H1 (cell line): ENCODE measurements around the gene CXCL11. TPM values are rescaled to one million over a fixed set of nuclear protein-coding genes. Genes with fewer than 3 reads are reported as not detected.

Source experiments
- CTCF ChIA-PET: fragments of 300-600 bp; sonication (Branson Sonifier 250); formaldehyde crosslinking; loops from one replicate; lab custom pipeline; 2021; ENCODE audit not compliant: partially characterized antibody; lab: Charles Lee
- POLR2A ChIA-PET: fragments of 300-600 bp; sonication (Branson Sonifier 250); formaldehyde crosslinking; loops from one replicate; lab custom pipeline; 2021; ENCODE audit warnings: inconsistent platforms; ENCODE audit not compliant: partially characterized antibody; lab: Charles Lee
- DNase-seq, 2 experiments: peaks; one replicate each; pipeline versions ENCODE4 v3.0.0 to v3.0.0-alpha.2; 2010 to 2022; ENCODE audit warnings: low spot score in 2 of 2, low read depth in 1 of 2, mixed read lengths in 1 of 2
- FAIRE-seq: peaks from 2 replicates; lab custom pipeline; 2011; peaks lifted over from hg19 to GRCh38; lab: Jason Lieb, UNC
- H2AFZ ChIP-seq: 2 replicates; pipeline ENCODE4 v1.8.1; 2012; ENCODE audit warnings: low read length, inconsistent platforms
- H2AK5ac ChIP-seq: 2 replicates; pipeline ENCODE4 v1.6.1; 2013; ENCODE audit warnings: low read depth, low read length
- H2BK120ac ChIP-seq: replicated peaks from 2 replicates; pipeline ENCODE3; 2013; ENCODE audit warnings: low read depth, low read length, inconsistent platforms
- H2BK12ac ChIP-seq: 2 replicates; pipeline ENCODE4 v1.6.1; 2013; ENCODE audit warnings: low read depth, low read length
- H2BK15ac ChIP-seq: 2 replicates; pipeline ENCODE4 v1.6.1; 2013; ENCODE audit warnings: low read length
- H2BK20ac ChIP-seq: 2 replicates; pipeline ENCODE4 v1.6.1; 2013; ENCODE audit warnings: low read length
- H2BK5ac ChIP-seq: 2 replicates; pipeline ENCODE4 v1.6.1; 2013; ENCODE audit warnings: low read depth, low read length
- H3K14ac ChIP-seq: 2 replicates; pipeline ENCODE4 v1.6.1; 2013; ENCODE audit warnings: inconsistent platforms; ENCODE audit not compliant: insufficient read length
- H3K18ac ChIP-seq: 2 replicates; pipeline ENCODE4 v1.6.1; 2013; ENCODE audit warnings: low read length; ENCODE audit errors: extremely low read depth
- H3K23ac ChIP-seq: 2 replicates; pipeline ENCODE4 v1.6.1; 2013; ENCODE audit warnings: inconsistent platforms; ENCODE audit not compliant: insufficient read length
- H3K23me2 ChIP-seq: 2 replicates; pipeline ENCODE4 v1.6.1; 2013; ENCODE audit warnings: low read depth, low read length
- H3K27ac ChIP-seq: 2 replicates; pipeline ENCODE4 v1.6.1; 2011; ENCODE audit warnings: low read depth, low read length, inconsistent platforms
- H3K27me3 ChIP-seq, 4 experiments: replicated peaks in 1 of 4; 1 replicate in 1 of 4; 2 replicates in 3 of 4; pipeline versions ENCODE4 v1.6.1 to v1.8.1; 2011 to 2013; ENCODE audit warnings: low read length in 3 of 4, mild to moderate bottlenecking in 3 of 4, inconsistent platforms in 2 of 4, mixed read lengths in 2 of 4, moderate library complexity in 1 of 4; ENCODE audit not compliant: control insufficient read depth in 3 of 4, insufficient read depth in 3 of 4; ENCODE audit errors: extremely low read depth in 1 of 4
- H3K36me3 ChIP-seq, 4 experiments: 2 replicates each; pipeline versions ENCODE4 v1.6.1 to v1.8.1; 2011 to 2013; ENCODE audit warnings: mild to moderate bottlenecking in 4 of 4, low read length in 3 of 4, moderate library complexity in 2 of 4, control low read depth in 1 of 4, inconsistent platforms in 1 of 4; ENCODE audit not compliant: insufficient read depth in 4 of 4, control insufficient read depth in 2 of 4
- H3K4ac ChIP-seq: replicated peaks from 2 replicates; pipeline ENCODE3; 2013; ENCODE audit warnings: low read length, low read depth, mixed read lengths, inconsistent platforms; ENCODE audit not compliant: insufficient read length
- H3K4me1 ChIP-seq, 4 experiments: replicated peaks in 1 of 4; 1 replicate in 1 of 4; 2 replicates in 3 of 4; pipeline versions ENCODE4 v1.6.1 to v1.8.1; 2011 to 2013; ENCODE audit warnings: low read length in 3 of 4, inconsistent platforms in 2 of 4, mixed read lengths in 1 of 4; ENCODE audit not compliant: insufficient read depth in 4 of 4, control insufficient read depth in 3 of 4
- H3K4me2 ChIP-seq, 2 experiments: 2 replicates each; pipeline versions ENCODE4 v1.6.1 to v1.8.1; 2011 to 2013; ENCODE audit warnings: low read depth in 2 of 2, low read length in 2 of 2, control low read depth in 1 of 2, inconsistent platforms in 1 of 2, mild to moderate bottlenecking in 1 of 2; ENCODE audit not compliant: insufficient read depth in 1 of 2
- H3K4me3 ChIP-seq, 4 experiments: fragments of 200-600, 300-600 bp in 1 of 4; sonication (generic), shearing (Covaris generic), sonication (Bioruptor Twin) in 1 of 4; 2 replicates each; pipeline versions ENCODE4 v1.5.1 to v1.8.1; 2011 to 2016; ENCODE audit warnings: low read length in 4 of 4, low read depth in 3 of 4, control low read depth in 2 of 4, inconsistent platforms in 2 of 4, mild to moderate bottlenecking in 2 of 4, mixed read lengths in 1 of 4, moderate library complexity in 1 of 4; ENCODE audit not compliant: insufficient read depth in 2 of 4; ENCODE audit errors: extremely low read depth in 1 of 4
- H3K56ac ChIP-seq: replicated peaks from 2 replicates; pipeline ENCODE3; 2013; ENCODE audit warnings: low read depth, mild to moderate bottlenecking, mixed read lengths, low read length, inconsistent platforms; ENCODE audit not compliant: insufficient read length
- H3K79me1 ChIP-seq: 2 replicates; pipeline ENCODE4 v1.6.1; 2013; ENCODE audit warnings: low read depth, low read length, control low read depth
- H3K79me2 ChIP-seq, 2 experiments: 2 replicates each; pipeline versions ENCODE4 v1.6.1 to v1.8.1; 2012 to 2013; ENCODE audit warnings: low read length in 2 of 2, mild to moderate bottlenecking in 2 of 2, inconsistent platforms in 1 of 2; ENCODE audit not compliant: insufficient read depth in 2 of 2, control insufficient read depth in 1 of 2
- H3K9ac ChIP-seq, 4 experiments: replicated peaks in 1 of 4; 1 replicate in 1 of 4; 2 replicates in 3 of 4; pipeline versions ENCODE4 v1.6.1 to v1.8.1; 2011 to 2013; ENCODE audit warnings: low read depth in 3 of 4, low read length in 3 of 4, control low read depth in 2 of 4, mild to moderate bottlenecking in 2 of 4, moderate library complexity in 2 of 4, inconsistent platforms in 1 of 4; ENCODE audit errors: extremely low read depth in 1 of 4
- H3K9me3 ChIP-seq, 2 experiments: 2 replicates each; pipeline versions ENCODE4 v1.6.1 to v1.8.1; 2012 to 2013; ENCODE audit warnings: mild to moderate bottlenecking in 2 of 2, moderate library complexity in 2 of 2, control low read depth in 1 of 2, inconsistent platforms in 1 of 2, low read depth in 1 of 2, low read length in 1 of 2, mixed read lengths in 1 of 2; ENCODE audit not compliant: insufficient read depth in 2 of 2
- H4K20me1 ChIP-seq, 2 experiments: replicated peaks in 1 of 2; 2 replicates each; pipeline versions ENCODE3 to v1.8.1; 2011 to 2013; ENCODE audit warnings: inconsistent platforms in 2 of 2, low read length in 2 of 2, mild to moderate bottlenecking in 1 of 2; ENCODE audit not compliant: insufficient read depth in 2 of 2, control insufficient read depth in 1 of 2
- H4K5ac ChIP-seq: 2 replicates; pipeline ENCODE4 v1.6.1; 2013; ENCODE audit warnings: low read length, low read depth, mixed read lengths, inconsistent platforms; ENCODE audit not compliant: insufficient read length
- H4K8ac ChIP-seq: 2 replicates; pipeline ENCODE4 v1.8.0; 2013; ENCODE audit warnings: mild to moderate bottlenecking, moderate library complexity, low read length, inconsistent platforms; ENCODE audit not compliant: insufficient read depth; ENCODE audit errors: extremely low read depth
- H4K91ac ChIP-seq: replicated peaks from 2 replicates; pipeline ENCODE3; 2013; ENCODE audit warnings: low read length, mixed read lengths, inconsistent platforms; ENCODE audit not compliant: insufficient read length
- BACH1 ChIP-seq: IDR thresholded peaks from 2 replicates; pipeline ENCODE4 v1.6.1; 2012; ENCODE audit warnings: low read length, improper control_type of control experiment
- FOSL1 ChIP-seq: IDR thresholded peaks from 2 replicates; pipeline ENCODE4 v1.6.1; 2011; ENCODE audit warnings: mild to moderate bottlenecking, low read depth, low read length, moderate library complexity; ENCODE audit not compliant: insufficient read depth
- JUND ChIP-seq: IDR thresholded peaks from 2 replicates; pipeline ENCODE4 v1.6.1; 2011; ENCODE audit warnings: mild to moderate bottlenecking, improper control_type of control experiment, low read length
- NRF1 ChIP-seq: IDR thresholded peaks from 2 replicates; pipeline ENCODE4 v1.6.1; 2011; ENCODE audit warnings: mild to moderate bottlenecking, low read depth, low read length, improper control_type of control experiment
- POU5F1 ChIP-seq: IDR thresholded peaks from 2 replicates; pipeline ENCODE4 v1.6.1; 2011; ENCODE audit warnings: low read depth, mild to moderate bottlenecking, low read length, moderate library complexity
- SAP30 ChIP-seq: fragments of 300-600 bp; sonication (generic); IDR thresholded peaks from 2 replicates; pipeline ENCODE4 v1.7.1; 2012; ENCODE audit warnings: low read length, moderate library complexity, mild to moderate bottlenecking, inconsistent platforms; ENCODE audit not compliant: insufficient read depth, insufficient replicate concordance
- SP2 ChIP-seq: IDR thresholded peaks from 2 replicates; pipeline ENCODE4 v1.6.1; 2012; ENCODE audit warnings: mild to moderate bottlenecking, low read length, inconsistent platforms
- TAF1 ChIP-seq: IDR thresholded peaks from 2 replicates; pipeline ENCODE4 v1.6.1; 2011; ENCODE audit warnings: mild to moderate bottlenecking, low read depth, low read length
- TBP ChIP-seq: IDR thresholded peaks from 2 replicates; pipeline ENCODE4 v1.6.1; 2011; ENCODE audit warnings: low read depth, low read length, improper control_type of control experiment
- WGBS, 2 experiments: shearing (Covaris generic) in 1 of 2; methylation state at CpG; one replicate each; pipeline versions ENCODE4 v1.1.6 to v1.1.7; 2013 to 2015; ENCODE audit warnings: low lambda C conversion rate in 2 of 2, mixed read lengths in 2 of 2, inconsistent platforms in 1 of 2, low coverage in 1 of 2, missing lambda C conversion rate in 1 of 2; ENCODE audit not compliant: insufficient replicate concordance in 2 of 2, insufficient coverage in 1 of 2, insufficient read length in 1 of 2; ENCODE audit errors: extremely low coverage in 1 of 2, missing lambda C conversion rate in 1 of 2; 5-methylcytosine and 5-hydroxymethylcytosine counted together
- polyA plus RNA-seq, 7 experiments: library from polyadenylated mRNA; depleted of rRNA in 3 of 7; stranded (reverse) in 5 of 7; unstranded in 2 of 7; fragments of >200 nt in 5 of 7; fragments of 200-250 nt in 2 of 7; gene quantifications; 1 replicate in 5 of 7; 2 replicates in 1 of 7; 4 replicates in 1 of 7; pipeline versions ENCODE4 v1.2.1 to v1.2.3, GENCODE V29; 2011 to 2013; ENCODE audit warnings: missing spikeins in 2 of 7, mixed read lengths in 2 of 7
- total RNA-seq: library from RNA; stranded (reverse); fragmentation: NEBNext Ultra II Directional; extraction: Animal tissue kit (Norgen Biotek cat#: 25700); gene quantifications from 2 replicates; pipeline ENCODE4 v1.2.1, GENCODE V29; 2021

The CXCL11 gene
- total and polyA plus RNA-seq, 2 of the 8 experiments (the other 6 are each of a cell fraction or from before 2014, with no cell fraction given) = 0.18 TPM; not detected in 1

- no peak overlapping the region for H4K5ac ChIP-seq
- H2BK20ac ChIP-seq = no peak overlapping the region
- H3K4me3 ChIP-seq = no peak overlapping the region
- H3K79me1 ChIP-seq = no peaks in the 10 kb centered on the region
- peak overlapping the region; percentile 75; the same call in 1 of the 2 replicates for H2AK5ac ChIP-seq
- no peaks in the 10 kb centered on the region for H3K36me3 ChIP-seq
- H3K18ac ChIP-seq = no peak overlapping the region
- H2BK12ac ChIP-seq = no peak overlapping the region
- 83% methylated on average over 3 of the region's 3 CpGs; no CpG with 5 or more reads in 1 of the 2 experiments for WGBS, 2 experiments
- no peak overlapping the region for H2BK120ac ChIP-seq
- no peak overlapping the region for H3K27ac ChIP-seq
- H3K14ac ChIP-seq = no peak overlapping the region
- no peaks in the 10 kb centered on the region for H3K9me3 ChIP-seq
- no peak overlapping the region for H3K9ac ChIP-seq
- H4K20me1 ChIP-seq = no peaks in the 10 kb centered on the region
- no peak overlapping the region for H2BK5ac ChIP-seq
- FAIRE-seq (no peak), DNase-seq (no peak)
- H3K23ac ChIP-seq = no peak overlapping the region
- no peak overlapping the region for H2AFZ ChIP-seq
- H3K23me2 ChIP-seq = no peaks in the 10 kb centered on the region; the same call in 1 of the 2 replicates
- CTCF ChIA-PET = interaction anchor here (0.7 to 6.7 kb wide), 14 partner anchors 13 to 158 kb away, joined by 3 to 88 read pairs (median 5); partner anchors contain the start of gene SDAD1
- no peak overlapping the region for H2BK15ac ChIP-seq
- H3K56ac ChIP-seq = no peak overlapping the region
- H3K4ac ChIP-seq = no peak overlapping the region
- peaks cover 0 to 1% (median 0%) of the 10 kb centered on the region in 4 experiments; a peak in 1 of 7 replicates for H3K27me3 ChIP-seq
- no peak overlapping the region for H3K4me2 ChIP-seq
- H3K4me1 ChIP-seq = no peaks in the 10 kb centered on the region
- H4K8ac ChIP-seq = no peak overlapping the region
- H4K91ac ChIP-seq = no peak overlapping the region
- POLR2A ChIA-PET = interaction anchor here (0.9 to 1.3 kb wide), 2 partner anchors 23 to 30 kb away, joined by 3 to 4 read pairs; no protein-coding TSS in a partner anchor
- H3K79me2 ChIP-seq = no peaks in the 10 kb centered on the region
- TF ChIP-seq BACH1 = no peak
- TF ChIP-seq NRF1 = no peak
- no peak for TF ChIP-seq POU5F1
- no peak for TF ChIP-seq SP2
- TF ChIP-seq JUND = no peak
- no peak for TF ChIP-seq SAP30
- TF ChIP-seq TBP = no peak
- no peak for TF ChIP-seq TAF1
- no peak for TF ChIP-seq FOSL1
Measured at GRCh38 chr4:76066546-76066945, 30.7 kb upstream of the CXCL11 start.
